C4-2B (cell line): ENCODE measurements around the gene NECTIN1.

Experiments used
- CTCF ChIP-seq: fragments of 450-650 bp; conservative IDR thresholded peaks from 2 replicates; pipeline ENCODE4 v1.5.1; 2017; ENCODE audit warnings: mild to moderate bottlenecking
- ZFX ChIP-seq: fragments of 450-650 bp; IDR thresholded peaks from 2 replicates; pipeline ENCODE4 v1.6.1; 2017

GRCh38 chr11:119754199-119754598 is 25.2 kb upstream of the NECTIN1 start:
- TF ChIP-seq CTCF (no peak), ZFX (no peak)
